NCI-H2196 treated with DMSO at 0.1 percent for 48 hours (cell line): Measurements from ENCODE around the gene IRF3.

Experiments used
- DNase-seq: peaks from one replicate; lab custom pipeline; 2025; ENCODE audit not compliant: unreplicated experiment; lab: John Stamatoyannopoulos, UW

IRF3 gene

GRCh38 chr19:49665351-49666119, at the start of gene IRF3, which contains the start of gene BCL2L12:
IRF3 (minus strand) TSS chr19:49665857; CDS start chr19:49664838, 1,019 bp downstream.
BCL2L12 (plus strand) TSS chr19:49665933; CDS start chr19:49666693, 760 bp downstream.
- peak; percentile 76 for DNase-seq

- no peak for DNase-seq
These were observed 47.7 kb upstream of the IRF3 start for GRCh38 chr19:49713236-49713845.

- no peak for DNase-seq
These were observed 46.8 kb upstream of the IRF3 start for GRCh38 chr19:49712397-49712859.

- DNase-seq: no peak
These were observed 44.8 kb upstream of the IRF3 start for GRCh38 chr19:49710372-49710951.

GRCh38 chr19:49705919-49706318, 40.3 kb upstream of the IRF3 start:
- no peak for DNase-seq

- DNase-seq: no peak
These were observed 39.4 kb upstream of the IRF3 start for GRCh38 chr19:49704888-49705642.

GRCh38 chr19:49701271-49701786, 35.7 kb upstream of the IRF3 start:
- DNase-seq: no peak

GRCh38 chr19:49700563-49700962, 34.9 kb upstream of the IRF3 start:
- no peak for DNase-seq

GRCh38 chr19:49699364-49699763, 33.7 kb upstream of the IRF3 start:
- no peak for DNase-seq

- no peak for DNase-seq
These were observed 31.2 kb upstream of the IRF3 start for GRCh38 chr19:49696865-49697264.

GRCh38 chr19:49696115-49696514, 30.5 kb upstream of the IRF3 start:
- DNase-seq: no peak

GRCh38 chr19:49692147-49692506, 26.5 kb upstream of the IRF3 start:
- DNase-seq: no peak

- peak; percentile 64 for DNase-seq
These were observed 25.8 kb upstream of the IRF3 start for GRCh38 chr19:49691243-49692146.

GRCh38 chr19:49690656-49691242, 25.1 kb upstream of the IRF3 start, which contains the start of gene CPT1C:
CPT1C (plus strand) TSS chr19:49691116; CDS start chr19:49692253, 1,137 bp downstream.
- peak; percentile 82 for DNase-seq

GRCh38 chr19:49690079-49690655, 24.5 kb upstream of the IRF3 start:
- DNase-seq: no peak

GRCh38 chr19:49689133-49690078, 23.7 kb upstream of the IRF3 start, which contains the start of gene ADM5:
ADM5 (plus strand) TSS chr19:49689594; CDS start chr19:49689838, 244 bp downstream.
- peak; percentile 66 for DNase-seq

- no peak for DNase-seq
These were observed 23.0 kb upstream of the IRF3 start for GRCh38 chr19:49688531-49689132.
